Stimulated activated CD4-positive, alpha-beta T cell treated with anti-CD3 and anti-CD28 coated beads, Interleukin-1b, Interleukin-23, amount 100 ng/mL, for 48 hours (primary cell): ENCODE measurements around the gene RADX.
"Not testable (repeated sequence)": the region's sequence is repeated elsewhere in the genome, so short reads cannot be mapped to it uniquely, and the experiment has no call there.

Experiments
- DNase-seq: peaks from one replicate; pipeline ENCODE4 v3.0.0-alpha.2; 2020

The RADX gene

DNA sequence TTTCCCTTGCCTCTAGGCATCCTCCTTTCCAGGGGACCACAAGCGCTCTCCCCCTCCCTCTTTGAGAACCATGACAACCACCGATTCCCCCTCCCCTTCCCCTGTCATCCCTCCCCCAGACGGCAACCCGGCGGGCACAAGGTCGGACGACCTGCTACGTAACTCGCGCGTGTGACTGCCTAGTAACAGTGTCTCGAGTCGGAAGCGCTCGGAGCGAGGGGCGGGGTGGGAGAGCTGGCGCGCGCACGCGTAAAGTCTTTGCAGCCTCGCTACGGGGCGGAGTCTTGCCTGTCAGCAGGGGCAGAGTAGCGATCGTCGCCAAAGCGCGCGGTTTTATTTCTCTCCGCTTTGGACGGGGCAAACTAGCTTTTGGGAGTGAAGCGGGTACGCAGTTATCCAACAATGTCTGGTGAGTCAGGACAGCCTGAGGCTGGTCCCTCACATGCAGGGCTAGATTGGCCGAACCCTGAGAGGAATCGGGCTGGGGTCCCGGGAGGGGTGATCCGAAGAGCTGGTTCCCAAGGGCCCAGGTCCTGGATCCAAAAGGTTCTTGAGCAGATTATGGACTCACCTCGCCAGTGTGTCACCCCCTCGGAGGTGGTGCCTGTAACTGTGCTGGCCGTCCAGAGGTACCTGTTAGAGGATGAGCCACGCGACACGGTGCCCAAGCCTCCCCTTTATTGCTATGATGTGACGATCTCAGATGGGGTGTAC, at the start of gene RADX:
RADX (plus strand) TSS at position 300 of the 714 bp plus-strand sequence; CDS start at position 403, 103 bp downstream.
- peak; percentile 86 for DNase-seq

DNA sequence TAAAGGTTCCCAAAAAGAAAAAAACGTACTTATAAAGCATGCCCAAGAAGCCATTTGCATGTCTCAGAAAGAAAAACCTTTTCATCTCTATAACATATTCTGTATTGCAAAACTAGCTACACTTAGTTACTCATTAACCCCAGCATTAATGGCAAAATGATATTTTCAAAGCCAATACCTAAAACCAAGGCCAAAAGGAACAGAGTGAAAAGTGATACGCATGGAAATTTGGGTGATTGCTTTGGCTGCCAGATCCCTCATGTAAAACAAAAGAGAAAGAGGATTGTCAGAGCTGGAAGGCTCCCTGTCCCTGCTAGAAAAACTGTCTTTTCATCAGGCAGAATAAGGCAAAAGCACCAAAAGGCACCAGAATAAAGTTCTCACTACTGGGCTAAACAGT, 46.8 kb upstream of the RADX start:
- no peak for DNase-seq

- no peak for DNase-seq
Measured at GRCh38 chrX:106566362-106566761, 45.4 kb upstream of the RADX start.

GRCh38 chrX:106581856-106582255, 29.9 kb upstream of the RADX start:
- DNase-seq, result no peak

- no peak for DNase-seq
Measured at GRCh38 chrX:106585478-106585877, 26.3 kb upstream of the RADX start.

GRCh38 chrX:106588801-106589200, 23.0 kb upstream of the RADX start:
- no peak for DNase-seq

GRCh38 chrX:106599411-106599810, 12.4 kb upstream of the RADX start:
- no peak for DNase-seq

DNA sequence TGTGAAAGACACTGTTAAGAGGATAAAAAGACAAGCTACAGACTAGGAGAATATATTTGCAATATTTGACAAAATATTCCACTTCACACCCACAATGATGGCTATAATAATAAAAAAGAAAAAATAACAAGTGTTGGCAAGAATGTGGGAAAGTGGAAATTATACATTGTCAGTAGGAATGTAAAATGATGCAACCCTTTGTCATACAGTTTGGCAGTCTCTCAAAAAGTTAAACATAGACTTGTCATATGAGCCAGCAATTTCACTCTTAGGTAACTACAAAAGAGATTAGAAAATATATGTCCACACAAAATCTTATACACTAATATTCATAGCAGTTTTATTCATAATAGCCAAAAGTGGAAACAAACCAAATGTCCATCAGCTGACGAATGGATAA, 5.2 kb upstream of the RADX start:
- no peak for DNase-seq

DNA sequence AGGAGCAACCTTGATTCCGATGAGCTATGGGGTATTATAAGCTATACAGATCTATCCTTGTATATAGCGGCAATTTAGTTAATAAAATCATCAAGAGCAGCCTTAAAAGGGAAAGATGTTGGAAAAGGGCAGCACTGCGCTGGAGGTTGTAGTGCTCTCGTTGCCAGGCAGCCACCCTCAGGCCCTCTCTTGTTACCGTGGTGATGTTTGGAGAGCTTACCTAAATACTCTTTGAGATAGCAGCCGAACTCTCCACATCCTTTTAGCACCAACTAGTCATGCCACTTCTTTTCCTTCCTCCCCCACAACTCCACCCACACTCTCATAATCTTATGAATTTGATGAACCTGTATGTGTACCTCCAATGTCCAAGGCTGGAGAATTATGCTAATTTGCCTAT, 3.8 kb upstream of the RADX start:
- peak; percentile 9 for DNase-seq

GRCh38 chrX:106611317-106611678, 480 bp upstream of the RADX start:
- no peak for DNase-seq

- DNase-seq, result no peak
Measured at GRCh38 chrX:106612393-106612763, 600 bp downstream of the RADX start.

DNA sequence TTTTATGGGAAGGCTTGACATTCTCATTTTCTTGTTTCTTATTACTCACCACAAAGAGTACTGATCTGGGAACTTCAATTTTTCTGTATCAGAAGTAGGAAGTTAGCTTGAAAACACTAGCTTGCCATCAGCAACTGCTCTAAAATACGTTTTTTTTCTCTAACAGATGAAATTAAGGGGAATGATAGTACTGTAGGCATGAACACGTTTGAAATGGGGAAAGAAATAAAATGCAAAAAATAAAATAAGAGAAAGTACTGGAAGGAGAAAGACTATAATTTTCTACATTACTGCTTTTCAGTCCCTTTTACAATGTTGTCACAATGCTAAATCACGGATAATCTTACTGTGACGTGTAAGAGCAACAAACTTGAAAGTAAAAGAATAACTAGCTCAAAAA, 1.5 kb downstream of the RADX start:
- DNase-seq, result no peak

GRCh38 chrX:106615041-106615440, 3.3 kb downstream of the RADX start:
- DNase-seq, result no peak

- DNase-seq, result no peak
Measured at GRCh38 chrX:106619797-106620196, 8.0 kb downstream of the RADX start.

GRCh38 chrX:106621836-106622235, 10.1 kb downstream of the RADX start:
- no peak for DNase-seq

GRCh38 chrX:106626789-106627188, 15.0 kb downstream of the RADX start:
- DNase-seq, result no peak

DNA sequence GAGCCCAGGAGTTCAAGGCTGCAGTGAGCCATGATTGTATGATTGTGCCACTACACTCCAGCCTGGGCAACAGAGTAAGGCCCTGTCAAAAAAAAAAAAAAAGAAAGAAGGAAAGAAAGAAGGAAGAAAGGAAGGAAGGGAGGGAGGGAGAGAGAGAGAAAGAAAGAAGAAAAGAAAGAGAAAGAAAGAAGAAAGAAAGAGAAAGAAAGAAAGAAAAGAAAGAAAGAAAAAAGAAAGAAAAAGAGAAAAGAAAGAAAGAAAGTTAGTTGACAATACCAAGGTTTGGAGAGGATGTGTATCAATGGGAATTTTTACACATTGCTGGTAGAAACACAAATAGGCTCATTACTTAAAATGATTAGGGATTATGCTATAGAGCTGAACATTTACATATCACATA, 19.8 kb downstream of the RADX start:
- DNase-seq, result no peak

DNA sequence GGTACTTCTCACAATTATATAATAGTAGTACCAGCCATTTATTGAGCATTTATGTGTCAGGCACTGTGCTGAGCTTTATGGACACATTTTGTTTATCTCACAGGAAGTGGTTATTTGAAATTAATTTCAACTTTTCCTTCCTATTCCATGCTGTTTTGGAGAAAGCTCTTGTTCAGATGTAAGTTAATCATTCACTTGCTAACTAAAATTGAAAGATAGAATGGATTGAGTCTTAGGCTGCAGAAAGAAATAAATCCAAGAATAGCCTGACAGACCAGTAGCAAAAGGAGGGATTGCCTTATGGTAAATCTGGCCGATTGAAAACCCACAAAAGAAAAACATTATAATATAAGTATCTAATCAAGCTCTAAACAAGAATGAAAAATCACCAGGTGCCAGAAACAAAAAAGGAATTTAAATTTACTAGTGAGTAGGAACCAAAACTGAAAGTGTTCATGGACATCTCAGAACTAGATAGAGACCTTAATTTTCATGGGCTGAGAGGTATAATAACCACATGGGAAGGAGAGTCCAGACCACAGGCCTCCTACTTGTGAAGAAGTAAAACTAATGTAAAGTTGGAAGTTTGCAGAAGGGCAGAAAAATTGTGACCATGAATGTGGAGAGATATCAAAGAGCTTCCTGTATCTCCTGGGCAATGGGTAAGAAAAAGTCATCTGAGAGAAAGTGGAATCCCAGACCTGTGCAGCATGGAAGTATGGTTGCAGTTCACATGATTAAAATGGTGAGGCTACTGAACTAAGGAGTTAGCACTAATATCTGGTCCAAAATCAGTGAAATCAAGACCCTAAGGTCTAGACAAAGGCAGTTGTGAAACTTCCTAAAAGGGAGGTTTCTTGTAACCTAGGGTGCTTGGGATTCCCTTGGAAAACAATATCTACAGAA, 38.0 kb downstream of the RADX start:
- no peak for DNase-seq

DNA sequence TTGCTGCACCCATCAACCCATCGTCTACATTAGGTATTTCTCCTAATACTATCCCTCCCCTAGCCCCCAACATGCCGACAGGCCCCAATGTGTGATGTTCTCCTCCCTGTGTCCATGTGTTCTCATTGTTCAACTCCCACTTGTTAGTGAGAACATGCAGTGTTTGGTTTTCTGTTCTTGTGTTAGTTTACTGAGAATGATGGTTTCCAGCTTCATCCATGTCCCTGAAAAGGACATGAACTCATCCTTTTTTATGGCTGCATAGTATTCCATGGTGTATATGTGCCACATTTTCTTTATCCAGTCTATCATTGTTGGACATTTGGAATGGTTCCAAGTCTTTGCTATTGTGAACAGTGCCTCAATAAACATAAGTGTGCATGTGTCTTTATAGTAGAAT, 41.8 kb downstream of the RADX start:
- not testable (repeated sequence) for DNase-seq

DNA sequence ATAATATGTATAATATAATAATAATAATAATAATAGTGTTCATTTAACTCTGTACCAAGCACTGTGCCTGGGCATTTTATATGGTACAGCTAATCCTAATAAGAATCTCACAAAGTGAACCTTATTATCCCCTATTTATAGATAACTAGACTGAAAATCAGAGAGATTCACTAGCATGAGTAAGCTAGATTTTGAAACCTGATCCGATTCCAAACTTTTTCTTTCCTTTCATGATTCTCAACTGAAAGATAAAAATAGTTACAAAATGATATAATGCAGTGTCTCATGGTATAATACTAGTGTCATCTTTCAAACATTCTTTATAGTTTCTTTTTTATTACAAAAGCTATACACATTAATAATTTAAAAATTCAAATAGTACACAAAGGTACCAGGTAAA, 58.9 kb downstream of the RADX start:
- DNase-seq, result no peak

- DNase-seq, result no peak
Measured at GRCh38 chrX:106672527-106672926, 60.7 kb downstream of the RADX start.

DNA sequence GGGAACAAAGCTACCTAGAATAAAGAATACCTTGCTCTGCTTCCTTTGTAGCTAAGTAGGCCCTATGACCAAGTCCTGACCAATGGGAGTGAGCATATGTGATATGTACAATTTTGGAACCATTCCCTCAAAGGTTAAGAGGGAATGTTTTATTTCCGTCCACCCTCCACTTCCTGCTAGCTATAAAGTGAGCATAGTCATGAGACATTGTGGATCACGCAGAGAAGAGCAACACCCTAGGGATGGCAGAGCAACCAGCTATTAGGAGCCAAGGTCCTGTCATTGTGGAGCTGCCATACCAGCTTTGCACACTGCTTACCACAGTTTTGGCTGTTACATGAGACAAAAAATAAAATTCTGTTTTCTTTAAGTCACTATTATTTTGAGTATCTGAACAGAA, 68.9 kb downstream of the RADX start:
- DNase-seq, result no peak

DNA sequence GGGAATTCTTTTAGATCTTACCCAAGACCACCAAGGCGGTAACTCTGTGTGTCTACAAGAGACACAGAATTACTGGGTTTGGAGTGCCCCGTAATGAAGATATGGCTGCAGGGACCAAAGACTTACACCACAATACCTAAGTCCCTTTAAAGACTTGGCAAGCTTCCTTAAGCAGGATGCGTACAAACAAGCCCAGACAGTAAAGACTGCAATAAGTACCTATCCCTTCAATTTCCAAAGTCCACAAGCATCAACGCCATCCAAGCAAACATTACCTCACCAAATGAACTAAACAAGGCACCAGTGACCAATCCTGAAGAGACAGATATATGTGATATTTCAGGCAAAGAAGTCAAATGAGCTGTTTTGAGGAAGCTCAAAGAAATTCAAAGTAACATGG, 72.4 kb downstream of the RADX start:
- no peak for DNase-seq

GRCh38 chrX:106692425-106693065, 80.8 kb downstream of the RADX start:
- DNase-seq, result no peak
